GM12878 (cell line): ENCODE data around the gene ANO8. TPM values are rescaled to one million over a fixed set of nuclear protein-coding genes. Genes with fewer than 3 reads are reported as not detected.

ENCODE experiments used
- ATAC-seq: fragments of 200-7000 bp; cut with Tn5 transposase; 3 replicates; pipeline ENCODE4 v1.9.1; 2020; ENCODE audit warnings: mild to moderate bottlenecking, moderate library complexity
- BruUV-seq: library from RNA; stranded (reverse); fragments of 400-500 nt; replicated peaks from 2 replicates; lab custom pipeline; 2021; lab: Mats Ljungman, UMichigan
- CTCF ChIA-PET: fragments of 300-600 bp; sonication (Branson Sonifier 250); formaldehyde crosslinking; extraction: SDS; loops from one replicate; lab custom pipeline; 2021; ENCODE audit warnings: inconsistent platforms; lab: Yijun Ruan, JAX
- POLR2A ChIA-PET: fragments of 350-600 bp; formaldehyde crosslinking; extraction: SDS; loops from one replicate; lab custom pipeline; 2021; ENCODE audit warnings: inconsistent platforms; lab: Charles Lee
- RAD21 ChIA-PET: fragments of 300-600 bp; sonication (Branson Sonifier 250); formaldehyde crosslinking; loops from one replicate; lab custom pipeline; 2023; ENCODE audit warnings: antibody characterized with exemption; ENCODE audit not compliant: unreplicated experiment; lab: Charles Lee
- SMC1A ChIA-PET: fragments of 300-600 bp; sonication (Branson Sonifier 250); formaldehyde crosslinking; loops from one replicate; lab custom pipeline; 2023; ENCODE audit not compliant: unreplicated experiment, uncharacterized antibody; lab: Charles Lee
- DNase-seq: peaks from one replicate; pipeline ENCODE4 v3.0.0-alpha.2; 2011; ENCODE audit warnings: low read depth, low spot score
- FAIRE-seq: peaks from 3 replicates; lab custom pipeline; 2011; peaks lifted over from hg19 to GRCh38; lab: Jason Lieb, UNC
- H2AFZ ChIP-seq: 2 replicates; pipeline ENCODE4 v1.6.0; 2011; ENCODE audit warnings: low read depth, low read length, control low read depth; ENCODE audit not compliant: control insufficient read depth
- H3K27ac ChIP-seq: 2 replicates; pipeline ENCODE4 v1.5.1; 2011; ENCODE audit warnings: control low read depth; ENCODE audit not compliant: control insufficient read depth, insufficient read depth
- H3K27me3 ChIP-seq, 2 experiments: replicated peaks in 1 of 2; 2 replicates each; pipeline versions ENCODE4 v1.6.0 to v1.6.1; 2011; ENCODE audit warnings: low read length in 1 of 2; ENCODE audit not compliant: control insufficient read depth in 2 of 2, insufficient read depth in 2 of 2
- H3K36me3 ChIP-seq, 2 experiments: 2 replicates each; pipeline ENCODE4 v1.5.1; 2011; ENCODE audit warnings: low read length in 1 of 2; ENCODE audit not compliant: control insufficient read depth in 2 of 2, insufficient read depth in 2 of 2
- H3K4me1 ChIP-seq: 2 replicates; pipeline ENCODE4 v1.6.1; 2011; ENCODE audit warnings: mild to moderate bottlenecking, low read length, moderate library complexity, mixed read lengths; ENCODE audit not compliant: control insufficient read depth, insufficient read depth
- H3K4me2 ChIP-seq: 2 replicates; pipeline ENCODE4 v1.6.0; 2011; ENCODE audit warnings: control low read depth; ENCODE audit not compliant: control insufficient read depth, insufficient read depth
- H3K4me3 ChIP-seq: fragments of 200-600 bp; sonication (generic); 2 replicates; pipeline ENCODE4 v1.5.1; 2016
- H3K79me2 ChIP-seq: 2 replicates; pipeline ENCODE4 v1.6.0; 2011; ENCODE audit warnings: low read length; ENCODE audit not compliant: control insufficient read depth, insufficient read depth
- H3K9ac ChIP-seq: 2 replicates; pipeline ENCODE4 v1.8.0; 2011; ENCODE audit warnings: low read length, control low read depth, mixed read lengths; ENCODE audit not compliant: control insufficient read depth, insufficient read depth
- H3K9me3 ChIP-seq: replicated peaks from 3 replicates; pipeline ENCODE4 v1.5.1; 2011; ENCODE audit warnings: mild to moderate bottlenecking, low read length; ENCODE audit not compliant: control insufficient read depth, insufficient read depth
- H4K20me1 ChIP-seq: 2 replicates; pipeline ENCODE4 v1.6.0; 2011; ENCODE audit not compliant: control insufficient read depth, insufficient read depth
- BCLAF1 ChIP-seq: fragments of 450-650 bp; IDR thresholded peaks from 2 replicates; pipeline ENCODE4 v1.6.1; 2017; ENCODE audit warnings: antibody characterized with exemption, mild to moderate bottlenecking, moderate library complexity
- CHD2 ChIP-seq: IDR thresholded peaks from 2 replicates; pipeline ENCODE4 v1.6.1; 2011; ENCODE audit warnings: low read depth, low read length, improper control_type of control experiment, borderline replicate concordance
- DPF2 ChIP-seq: fragments of 450-650 bp; IDR thresholded peaks from 2 replicates; pipeline ENCODE4 v1.6.1; 2017; ENCODE audit warnings: mild to moderate bottlenecking
- E2F8 ChIP-seq: fragments of 450-650 bp; IDR thresholded peaks from 2 replicates; pipeline ENCODE4 v1.6.1; 2018; ENCODE audit warnings: mild to moderate bottlenecking, low read depth, moderate library complexity; ENCODE audit not compliant: partially characterized antibody
- ELK1 ChIP-seq: IDR thresholded peaks from 2 replicates; pipeline ENCODE4 v1.6.1; 2012; ENCODE audit warnings: low read depth, low read length, improper control_type of control experiment
- FOXM1 ChIP-seq: IDR thresholded peaks from 2 replicates; pipeline ENCODE4 v1.6.1; 2012; ENCODE audit warnings: low read depth, mild to moderate bottlenecking, inconsistent platforms, low read length, moderate library complexity
- HDAC6 ChIP-seq: fragments of 200-600 bp; sonication (generic); IDR thresholded peaks from one replicate; pipeline ENCODE4 v1.8.0; 2017; ENCODE audit warnings: antibody characterized with exemption; ENCODE audit not compliant: unreplicated experiment
- MTA2 ChIP-seq: fragments of 450-650 bp; IDR thresholded peaks from 2 replicates; pipeline ENCODE4 v1.6.1; 2016; ENCODE audit warnings: low read depth, mild to moderate bottlenecking, moderate library complexity
- NFYB ChIP-seq: IDR thresholded peaks from 2 replicates; pipeline ENCODE4 v1.6.1; 2011; ENCODE audit warnings: low read depth, mild to moderate bottlenecking, low read length, improper control_type of control experiment, moderate library complexity; ENCODE audit not compliant: insufficient read depth
- PBX3 ChIP-seq: IDR thresholded peaks from 2 replicates; pipeline ENCODE4 v1.6.1; 2011; ENCODE audit warnings: mild to moderate bottlenecking, low read depth, low read length, moderate library complexity; ENCODE audit not compliant: insufficient replicate concordance
- PKNOX1 ChIP-seq: fragments of 450-650 bp; IDR thresholded peaks from 2 replicates; pipeline ENCODE4 v1.6.1; 2016; ENCODE audit warnings: mild to moderate bottlenecking
- POLR2A ChIP-seq: IDR thresholded peaks from 2 replicates; pipeline ENCODE4 v1.6.1; 2011; ENCODE audit warnings: low read depth, mild to moderate bottlenecking, low read length
- SMAD1 ChIP-seq: fragments of 450-650 bp; IDR thresholded peaks from 2 replicates; pipeline ENCODE4 v1.6.1; 2018; ENCODE audit warnings: mild to moderate bottlenecking, low read depth; ENCODE audit not compliant: partially characterized antibody
- SREBF1 ChIP-seq: IDR thresholded peaks from 2 replicates; pipeline ENCODE4 v1.6.1; 2012; ENCODE audit warnings: mild to moderate bottlenecking, low read length
- SREBF2 ChIP-seq: IDR thresholded peaks from 2 replicates; pipeline ENCODE4 v1.6.1; 2012; ENCODE audit warnings: mild to moderate bottlenecking, low read length
- TCF3 ChIP-seq: IDR thresholded peaks from 2 replicates; pipeline ENCODE4 v1.6.1; 2012; ENCODE audit warnings: low read depth, mild to moderate bottlenecking, low read length, borderline replicate concordance; ENCODE audit not compliant: insufficient read depth
- WGBS: methylation state at CpG from one replicate; pipeline ENCODE4 v1.1.6; 2016; ENCODE audit warnings: low lambda C conversion rate; ENCODE audit not compliant: insufficient replicate concordance, insufficient coverage; ENCODE audit errors: missing lambda C conversion rate; 5-methylcytosine and 5-hydroxymethylcytosine counted together
- in situ Hi-C: fragments of 300-500 bp; cut with MboI; formaldehyde crosslinking; loops from 9 replicates; pipeline ENCODE4 v1.14.3; 2018; ENCODE audit warnings: mixed read lengths
- intact Hi-C: fragments of 100-400 bp; cut with micrococcal nuclease; formaldehyde crosslinking; loops from one replicate; pipeline ENCODE4 v1.14.2; 2022; ENCODE audit not compliant: unreplicated experiment
- polyA plus RNA-seq, 11 experiments: library from polyadenylated mRNA; depleted of rRNA in 4 of 11; unstranded in 6 of 11; stranded (reverse) in 5 of 11; fragments of >200 nt; fragmentation: Nextera tagmentation in 4 of 11; fragmentation: Illumina TruSeq in 1 of 11; extraction: Ambion mirVana in 4 of 11; extraction: Trizol in 1 of 11; gene quantifications; 1 replicate in 1 of 11; 2 replicates in 10 of 11; pipeline versions ENCODE4 v1.2.1 to v1.2.3, GENCODE V29; 2011 to 2016; ENCODE audit warnings: inconsistent platforms in 2 of 11, missing spikeins in 2 of 11, low read depth in 1 of 11
- total RNA-seq, 4 experiments: library from RNA; depleted of rRNA in 3 of 4; stranded (reverse); fragments of >200 nt in 3 of 4; fragmentation: Illumina TruSeq in 1 of 4; extraction: Trizol in 1 of 4; gene quantifications; 2 replicates each; pipeline versions ENCODE4 v1.2.1 to v1.2.3, GENCODE V29; 2013 to 2021

ANO8 gene
- total and polyA plus RNA-seq, 10 of the 15 experiments (the other 5 are each of a cell fraction or from before 2014, with no cell fraction given), result 0.04 to 6.7 (median 1.1) TPM

GRCh38 chr19:17289489-17289888 is 45.2 kb downstream of the ANO8 start:
- no peak for DNase-seq
- Histone ChIP-seq H3K9ac (no peak overlapping the region), H3K79me2 (no peaks in the 10 kb centered on the region; the same call in 1 of the 2 replicates), H3K27ac (no peak overlapping the region), H3K36me3 (no peaks in the 10 kb centered on the region; a peak in 1 of 4 replicates), H3K27me3 (no peaks in the 10 kb centered on the region), H3K4me2 (no peak overlapping the region), H3K9me3 (no peaks in the 10 kb centered on the region; the same call in 2 of the 3 replicates), H2AFZ (peak overlapping the region; percentile 66), H3K4me1 (peaks cover 4% of the 10 kb centered on the region; the same call in 1 of the 2 replicates), H3K4me3 (no peak overlapping the region), H4K20me1 (no peaks in the 10 kb centered on the region)
- peak; percentile 39 for ATAC-seq
- ChIA-PET RAD21 (no interaction called here), CTCF (interaction anchor here (0.6 to 6.5 kb wide), 3 partner anchors 8 to 103 kb away, joined by 3 to 81 read pairs (median 6); no protein-coding TSS in a partner anchor), POLR2A (interaction anchor here (0.7 kb wide), 1 partner anchor 45 kb away, joined by 3 read pairs; no protein-coding TSS in a partner anchor), SMC1A (no interaction called here)
- in situ Hi-C loops (loop anchor here (5.0 kb wide), 1 partner anchor 217 kb away; no protein-coding TSS in a partner anchor), intact Hi-C loops (no loop called here)
- WGBS, result 13% methylated on average over 20 of the region's 22 CpGs
- no TSS peak for BruUV-seq
- FAIRE-seq, result no peak
- TF ChIP-seq SREBF2 (no peak), POLR2A (no peak), PKNOX1 (peak; percentile 96), PBX3 (peak; percentile 95), HDAC6 (no peak), SMAD1 (no peak), BCLAF1 (no peak), FOXM1 (no peak), DPF2 (no peak), E2F8 (no peak), MTA2 (no peak), TCF3 (no peak), SREBF1 (no peak), CHD2 (no peak), NFYB (peak; percentile 90), ELK1 (no peak)
